Fibroblast of mammary gland (primary cell): ENCODE measurements around the gene ANKRD13B.

Experiments used
- DNase-seq: peaks from one replicate; pipeline ENCODE4 v3.0.0-alpha.2; 2010; ENCODE audit warnings: low read depth
- H3K4me3 ChIP-seq: 2 replicates; pipeline ENCODE4 v1.5.1; 2011; ENCODE audit warnings: low read depth, mild to moderate bottlenecking, low read length, moderate library complexity; ENCODE audit not compliant: control insufficient read depth
- TF ChIP-seq, protein P1 (sequence below): conservative IDR thresholded peaks from 2 replicates; pipeline ENCODE4 v1.5.1; 2011; ENCODE audit warnings: low read depth, low read length, inconsistent platforms; ENCODE audit not compliant: control insufficient read depth, insufficient read depth

The ANKRD13B gene

DNA sequence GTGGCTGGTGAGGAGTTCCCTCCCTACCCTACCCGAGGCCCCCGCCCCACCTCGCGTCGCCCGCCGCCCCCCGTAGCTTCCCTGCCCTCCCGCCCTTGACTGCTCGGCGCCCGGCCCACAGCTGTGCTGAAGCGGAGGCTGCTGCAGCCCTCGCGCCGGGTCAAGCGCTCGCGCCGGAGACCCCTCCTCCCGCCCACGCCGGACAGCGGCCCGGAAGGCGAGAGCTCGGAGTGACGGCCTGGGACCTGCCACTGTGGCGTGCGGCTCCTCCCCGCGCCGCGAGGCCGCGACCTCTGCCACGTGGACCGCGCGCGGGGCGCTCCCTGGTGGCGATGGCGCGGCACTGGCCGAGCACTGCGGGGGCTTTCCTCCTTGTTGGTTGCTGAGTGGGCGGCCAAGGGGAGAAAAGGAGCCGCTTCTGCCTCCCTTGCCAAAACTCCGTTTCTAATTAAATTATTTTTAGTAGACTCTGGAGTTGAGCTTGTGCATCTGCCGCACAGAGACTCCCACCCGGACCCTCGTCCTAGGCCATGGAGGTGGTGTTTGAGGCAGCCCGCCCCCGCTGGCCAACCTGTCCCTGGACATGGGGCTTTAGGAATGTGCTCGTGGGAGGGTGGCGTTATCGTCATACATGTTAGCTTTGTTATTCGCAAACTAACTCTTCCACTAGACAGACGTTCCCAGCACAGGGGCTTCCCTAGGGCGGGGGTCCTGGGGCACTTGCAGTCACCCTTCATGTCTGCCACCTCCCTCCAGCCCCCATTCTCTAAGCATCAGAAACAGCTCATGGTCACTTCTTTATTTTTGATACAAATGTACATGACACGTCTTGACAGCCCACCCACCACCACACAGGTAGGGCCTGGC is 20.0 kb upstream of the ANKRD13B start:
- H3K4me3 ChIP-seq = no peak overlapping the region
- TF ChIP-seq, protein P1, sequence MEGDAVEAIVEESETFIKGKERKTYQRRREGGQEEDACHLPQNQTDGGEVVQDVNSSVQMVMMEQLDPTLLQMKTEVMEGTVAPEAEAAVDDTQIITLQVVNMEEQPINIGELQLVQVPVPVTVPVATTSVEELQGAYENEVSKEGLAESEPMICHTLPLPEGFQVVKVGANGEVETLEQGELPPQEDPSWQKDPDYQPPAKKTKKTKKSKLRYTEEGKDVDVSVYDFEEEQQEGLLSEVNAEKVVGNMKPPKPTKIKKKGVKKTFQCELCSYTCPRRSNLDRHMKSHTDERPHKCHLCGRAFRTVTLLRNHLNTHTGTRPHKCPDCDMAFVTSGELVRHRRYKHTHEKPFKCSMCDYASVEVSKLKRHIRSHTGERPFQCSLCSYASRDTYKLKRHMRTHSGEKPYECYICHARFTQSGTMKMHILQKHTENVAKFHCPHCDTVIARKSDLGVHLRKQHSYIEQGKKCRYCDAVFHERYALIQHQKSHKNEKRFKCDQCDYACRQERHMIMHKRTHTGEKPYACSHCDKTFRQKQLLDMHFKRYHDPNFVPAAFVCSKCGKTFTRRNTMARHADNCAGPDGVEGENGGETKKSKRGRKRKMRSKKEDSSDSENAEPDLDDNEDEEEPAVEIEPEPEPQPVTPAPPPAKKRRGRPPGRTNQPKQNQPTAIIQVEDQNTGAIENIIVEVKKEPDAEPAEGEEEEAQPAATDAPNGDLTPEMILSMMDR = peak; percentile 42
- DNase-seq = peak; percentile 63

DNA sequence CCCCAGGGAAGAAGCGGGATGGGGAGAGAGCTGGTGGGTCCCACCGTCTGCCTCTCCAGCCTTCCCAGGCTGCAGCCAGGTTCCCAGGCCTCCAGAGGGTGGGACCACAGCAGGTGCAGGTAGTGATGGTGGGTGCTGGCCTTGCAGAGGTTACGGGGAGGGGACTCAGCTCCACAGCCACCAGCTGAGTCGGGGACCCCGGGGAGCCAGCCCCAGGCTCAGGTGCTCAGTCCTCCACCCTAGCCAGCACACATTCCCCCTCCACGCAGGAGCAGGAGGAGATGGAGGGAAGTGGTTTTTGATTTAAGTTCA is 19.4 kb upstream of the ANKRD13B start:
- no peak overlapping the region for H3K4me3 ChIP-seq
- DNase-seq = no peak
- TF ChIP-seq, protein P1 = no peak

DNA sequence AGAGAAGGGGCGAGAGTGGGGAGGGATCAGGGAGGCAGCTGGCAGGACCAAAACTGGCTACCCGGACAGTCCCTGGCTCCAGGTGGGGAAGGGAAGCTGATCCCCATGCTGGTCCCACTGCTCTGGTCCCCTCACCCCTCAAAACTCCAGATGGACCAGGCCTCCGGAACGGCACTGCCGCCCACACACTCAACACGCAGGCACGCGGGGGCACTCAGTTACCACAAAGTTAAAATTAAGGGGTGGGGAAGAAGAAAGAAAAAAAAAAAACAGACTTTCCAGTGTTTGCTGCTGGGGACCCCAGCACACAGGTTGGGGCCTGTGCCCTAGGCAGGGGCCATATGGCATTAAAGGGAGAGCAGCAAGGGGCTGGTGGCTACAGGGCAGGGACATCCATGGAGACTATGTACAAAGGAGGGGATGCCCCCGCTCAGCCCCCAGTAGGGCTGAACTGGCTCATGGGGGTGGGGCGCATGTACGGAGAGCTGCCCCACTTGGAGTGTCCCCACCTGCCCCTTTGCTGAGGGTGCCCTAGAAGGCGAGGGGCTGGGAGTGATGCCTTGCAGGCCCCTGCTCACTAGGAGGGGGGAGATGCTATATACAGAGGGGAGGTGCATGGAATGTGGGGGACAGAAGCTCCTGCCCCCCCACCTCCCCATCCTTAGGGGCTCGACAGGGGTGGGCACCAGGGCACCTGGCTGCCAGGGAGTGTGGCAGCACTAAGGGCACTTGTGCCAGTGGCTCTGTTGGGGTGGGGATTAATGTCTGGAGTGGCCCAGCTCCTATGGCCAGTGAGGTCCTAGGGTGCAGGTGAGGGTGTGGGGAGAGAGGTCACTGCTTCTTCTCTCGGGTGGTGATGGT is 18.8 kb upstream of the ANKRD13B start:
- DNase-seq = no peak
- TF ChIP-seq, protein P1 = no peak
- H3K4me3 ChIP-seq = no peak overlapping the region

DNA sequence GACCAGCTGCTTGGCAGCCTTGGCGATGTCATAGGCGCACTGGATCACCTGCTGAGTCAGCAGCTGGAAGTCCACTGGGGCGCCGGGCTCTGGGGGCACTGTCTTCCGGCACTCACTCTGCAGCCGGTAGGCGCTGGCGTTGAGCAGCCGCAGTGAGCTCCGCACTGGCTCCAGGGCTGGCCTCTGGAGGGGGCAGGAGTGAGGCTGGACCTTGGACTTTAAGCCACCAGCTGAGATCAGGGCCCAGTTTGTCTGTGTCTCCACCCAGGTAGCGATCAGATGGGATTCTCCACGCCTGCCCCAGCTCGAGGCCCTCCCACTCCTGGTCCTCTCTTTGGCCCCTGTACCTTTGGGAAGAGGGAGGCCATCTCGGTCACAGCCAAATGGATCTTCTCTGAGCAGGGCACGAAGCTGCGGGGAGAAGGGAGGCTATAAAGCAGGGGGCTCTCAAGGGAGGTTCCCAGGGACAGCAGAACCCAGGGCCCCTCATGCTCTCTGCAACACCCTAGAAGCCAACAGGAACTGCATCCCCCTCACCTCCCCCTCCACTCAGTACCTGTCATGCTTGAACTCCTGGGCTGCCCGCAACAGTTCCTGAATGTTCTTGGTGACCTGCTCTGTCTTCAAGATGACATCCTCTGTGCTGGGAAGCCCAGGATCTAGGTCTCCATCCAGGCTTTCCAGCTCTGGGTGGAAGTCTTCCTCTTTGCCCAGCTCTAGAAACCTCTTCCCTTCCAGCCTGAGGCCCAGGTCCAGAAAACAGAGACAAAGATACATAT is 18.0 kb upstream of the ANKRD13B start:
- no peak for DNase-seq
- no peak overlapping the region for H3K4me3 ChIP-seq
- TF ChIP-seq, protein P1 = no peak

DNA sequence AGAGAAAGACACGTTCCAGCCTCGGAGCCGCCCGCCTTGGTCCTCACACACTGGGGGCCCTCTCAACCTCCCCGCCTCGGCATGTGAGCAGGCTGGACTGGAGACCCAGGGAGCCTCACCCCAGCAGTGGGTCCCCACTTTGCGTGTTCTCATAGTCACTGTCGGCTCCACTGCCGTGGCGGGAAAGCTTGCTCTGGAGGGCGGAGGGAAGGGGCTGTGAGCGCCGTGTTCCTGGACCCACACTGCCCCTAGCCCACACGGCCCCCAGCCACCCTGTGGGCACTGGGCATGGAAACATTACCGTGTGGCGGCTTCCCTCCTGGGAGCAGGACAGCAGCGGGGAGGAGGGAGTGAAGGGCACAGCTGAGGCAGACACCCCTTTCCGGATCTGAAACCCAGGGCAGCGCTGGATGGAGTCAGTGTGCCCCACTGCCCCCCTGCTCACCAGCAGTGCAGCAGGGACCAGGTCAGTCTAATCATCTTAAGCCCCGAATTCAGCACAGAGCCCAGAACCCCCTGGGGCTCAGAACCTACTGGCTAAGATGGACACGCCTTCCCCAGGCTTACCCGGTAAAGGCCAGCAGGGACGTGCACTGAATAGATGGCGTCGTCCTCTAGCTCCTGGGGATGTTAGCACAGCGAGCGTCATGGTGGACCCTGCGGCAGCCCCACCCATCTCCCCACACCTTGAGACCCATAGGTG is 17.3 kb upstream of the ANKRD13B start:
- no peak for DNase-seq
- H3K4me3 ChIP-seq = no peak overlapping the region
- TF ChIP-seq, protein P1 = no peak
